ENCODE results near the gene SEMA6B.

SEMA6B gene

DNA sequence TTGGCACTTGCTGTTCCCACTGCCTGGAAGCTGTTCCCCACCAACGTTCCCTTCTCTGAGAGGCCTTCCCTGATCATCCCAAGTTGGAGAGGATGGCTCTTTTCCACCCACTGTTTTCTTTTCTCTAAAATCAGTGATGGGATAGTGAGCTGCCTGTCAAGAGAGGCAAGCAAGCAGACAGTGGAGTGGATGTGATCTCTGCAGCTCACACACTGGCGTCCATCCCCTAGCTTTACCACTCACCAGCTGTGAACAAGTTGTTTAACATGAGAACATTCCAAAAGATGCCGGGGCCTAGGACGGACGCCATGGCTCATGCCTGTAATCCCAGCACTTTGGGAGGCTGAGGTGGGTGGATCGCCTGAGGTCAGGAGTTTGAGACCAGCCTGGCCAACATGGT lies 28.0 kb upstream of the SEMA6B start:
- DNase-seq (ENCODE audit: low read depth in 2 of 2) = no peak

DNA sequence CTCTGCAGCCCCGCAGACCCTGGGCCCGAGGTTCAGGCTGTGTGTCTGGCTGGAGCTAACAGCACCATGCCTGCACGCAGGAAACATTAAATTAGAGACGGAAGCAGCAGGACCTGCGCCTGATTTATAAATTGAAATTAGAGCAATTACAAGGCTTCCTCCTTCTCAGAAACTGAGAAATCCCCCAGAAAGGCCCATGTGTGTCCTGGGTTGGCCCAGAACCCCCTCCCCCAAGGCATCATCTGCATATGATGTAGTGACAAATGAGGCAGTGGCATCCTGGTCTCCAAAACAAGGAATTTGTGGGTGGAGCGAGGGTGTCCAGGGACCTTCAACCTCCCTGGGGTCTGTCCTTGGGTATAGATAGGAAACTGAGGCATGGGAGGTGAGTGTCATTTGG lies 27.2 kb upstream of the SEMA6B start:
- DNase-seq (ENCODE audit: low read depth in 2 of 2) = no peak

DNA sequence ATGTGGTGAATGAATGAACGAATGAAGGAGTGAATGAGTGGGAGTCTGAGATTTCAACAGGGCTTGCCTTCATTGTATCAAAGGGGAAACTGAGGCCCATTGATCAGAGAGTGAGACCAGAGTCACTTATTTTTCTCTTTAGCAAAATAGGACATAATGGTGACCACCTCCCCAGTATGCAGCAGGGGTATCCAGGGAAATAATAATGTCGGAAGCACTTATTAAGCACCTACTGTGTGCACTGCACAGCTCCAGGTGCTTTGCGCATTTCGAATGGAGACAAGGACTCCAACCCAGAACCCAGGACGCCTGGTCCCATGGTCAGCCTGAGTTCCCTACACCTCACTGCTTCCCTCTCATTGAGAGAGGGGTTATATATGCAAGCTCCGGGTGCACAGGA lies 26.8 kb upstream of the SEMA6B start:
- DNase-seq (ENCODE audit: low read depth in 2 of 2) = no peak

DNA sequence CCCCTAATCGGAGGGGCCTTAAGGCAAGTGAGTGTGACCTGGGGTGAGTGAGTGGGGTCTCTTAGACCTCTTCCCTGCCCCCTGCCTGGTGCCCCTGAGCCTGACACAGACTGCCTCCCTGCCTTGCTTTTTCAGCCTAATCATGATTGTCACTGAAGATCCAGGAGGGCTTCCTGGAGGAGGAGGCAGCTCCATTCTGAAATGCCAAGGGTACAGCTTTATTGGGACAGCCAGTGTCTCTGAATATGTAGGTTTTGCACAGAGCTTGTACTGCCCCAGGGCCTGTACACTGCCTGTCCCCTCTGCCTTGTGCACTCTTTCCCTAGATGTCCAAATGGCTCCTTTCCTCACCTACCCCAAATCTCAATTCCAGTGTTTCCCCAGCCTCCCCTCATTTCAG lies 26.1 kb upstream of the SEMA6B start:
- no peak for DNase-seq (ENCODE audit: low read depth in 2 of 2)

DNA sequence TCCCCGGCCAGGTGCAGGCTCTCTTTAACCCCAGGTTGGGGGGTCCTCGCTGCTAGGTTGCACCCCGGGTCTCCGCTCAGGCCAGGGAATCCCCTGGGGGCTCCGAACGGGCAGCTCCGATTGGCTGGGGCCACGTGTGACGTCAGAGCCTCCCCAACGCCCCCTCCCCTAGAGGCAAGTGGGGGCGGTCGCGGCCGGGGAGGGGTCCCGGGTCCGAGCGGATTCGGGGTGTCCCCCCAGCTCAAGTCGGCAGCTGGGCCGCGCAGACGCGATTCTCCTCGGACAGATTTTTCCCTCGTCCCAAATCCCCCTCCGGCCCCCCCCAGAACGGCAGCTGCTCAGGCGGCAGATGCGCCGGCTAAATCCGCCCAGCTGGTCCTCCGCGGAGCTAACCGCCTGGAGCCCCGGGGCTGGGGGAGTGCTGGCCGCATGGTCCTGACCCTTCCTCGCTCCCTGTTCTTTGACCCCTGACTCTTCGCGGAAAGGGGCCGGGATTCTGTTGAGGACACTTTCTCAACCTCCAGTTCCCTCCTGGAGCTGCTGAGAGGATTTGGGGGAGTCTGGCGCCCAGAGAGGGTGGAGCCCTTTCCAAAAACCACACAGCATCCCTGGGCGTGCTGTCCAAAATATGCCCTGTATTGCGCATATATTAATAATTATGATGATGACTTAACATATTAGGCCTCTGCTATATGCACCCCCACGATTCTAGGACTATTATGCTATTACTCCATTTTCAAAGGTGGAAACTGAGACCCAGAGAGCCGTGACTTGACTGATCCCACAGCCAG lies 25.4 kb upstream of the SEMA6B start:
- DNase-seq (ENCODE audit: low read depth in 2 of 2) = no peak

DNA sequence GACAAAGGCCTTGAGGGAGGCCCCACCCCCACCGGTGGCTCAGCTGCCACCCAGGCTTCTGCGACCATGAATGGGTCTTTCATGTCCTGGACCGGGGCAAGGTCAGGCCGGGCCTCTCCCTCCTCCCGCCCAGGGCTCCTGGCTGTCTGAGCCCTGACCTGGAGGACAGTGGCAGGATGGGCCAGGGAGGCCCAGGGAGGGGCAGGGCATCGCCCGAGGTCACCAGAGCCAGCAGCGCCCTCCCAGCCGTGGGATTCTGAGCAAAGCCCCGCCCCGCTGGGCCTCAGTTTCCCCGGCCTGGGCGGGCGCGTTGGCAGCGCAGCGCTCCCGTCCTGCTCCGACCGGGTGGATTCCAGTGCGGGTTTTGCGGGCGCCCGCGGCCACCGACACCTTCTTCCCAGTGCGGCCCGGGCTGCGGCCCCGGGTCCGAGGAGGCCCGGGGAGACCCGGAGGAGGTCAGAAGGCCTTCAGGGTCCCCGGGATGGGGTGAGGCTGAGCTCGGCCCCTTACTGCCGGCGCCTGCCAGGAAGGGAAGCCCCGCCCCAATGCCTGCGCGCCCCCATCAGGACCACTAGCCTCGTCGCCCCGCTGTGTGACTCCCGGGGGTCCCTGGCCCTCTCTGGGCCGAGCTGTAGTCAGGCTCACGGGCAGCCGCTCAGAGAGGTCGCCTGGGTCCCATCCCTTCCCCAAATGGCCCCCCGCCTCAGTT lies 24.6 kb upstream of the SEMA6B start:
- DNase-seq (ENCODE audit: low read depth in 2 of 2) = no peak

DNA sequence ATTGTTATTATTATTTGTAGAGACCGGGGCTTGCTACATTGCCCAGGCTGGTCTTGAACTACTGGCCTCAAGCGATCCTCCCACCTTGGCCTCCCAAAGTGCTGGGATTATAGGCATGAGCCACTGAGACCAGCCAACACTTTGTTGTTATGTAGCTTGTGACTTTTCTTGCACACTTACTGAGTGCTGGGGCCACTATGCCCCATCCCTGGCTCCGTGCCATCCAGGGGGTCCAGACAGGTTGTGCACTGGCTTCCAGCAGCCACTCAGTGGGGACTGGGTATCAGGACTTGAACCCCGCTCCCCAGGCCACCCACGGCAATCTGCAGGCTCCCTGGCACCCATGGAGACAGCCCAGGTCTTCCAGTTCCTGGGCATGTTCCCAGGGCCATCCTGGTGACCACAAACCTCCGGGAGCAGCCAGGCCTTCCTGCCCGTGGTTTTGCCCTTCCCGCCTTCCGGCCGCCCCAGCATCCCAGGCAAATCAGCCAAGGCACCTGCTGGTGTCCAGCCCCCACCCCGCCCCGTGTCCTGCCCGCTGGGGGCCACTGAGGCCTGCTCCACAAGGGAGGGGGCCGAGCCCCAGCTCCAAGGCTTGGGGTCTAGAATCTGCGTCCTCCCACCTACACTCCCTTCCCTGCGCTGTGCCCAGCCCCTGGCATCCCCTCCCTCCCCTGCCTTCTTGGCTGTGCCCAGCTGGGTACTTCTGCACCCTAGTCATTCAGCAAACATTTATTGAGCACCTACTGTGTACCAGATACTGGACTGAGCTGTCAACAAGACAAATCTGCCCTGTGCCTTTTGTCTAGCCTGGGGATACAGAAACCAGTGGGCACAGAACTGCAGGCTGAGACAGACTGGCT lies 23.7 kb upstream of the SEMA6B start:
- DNase-seq (ENCODE audit: low read depth in 2 of 2) = no peak

DNA sequence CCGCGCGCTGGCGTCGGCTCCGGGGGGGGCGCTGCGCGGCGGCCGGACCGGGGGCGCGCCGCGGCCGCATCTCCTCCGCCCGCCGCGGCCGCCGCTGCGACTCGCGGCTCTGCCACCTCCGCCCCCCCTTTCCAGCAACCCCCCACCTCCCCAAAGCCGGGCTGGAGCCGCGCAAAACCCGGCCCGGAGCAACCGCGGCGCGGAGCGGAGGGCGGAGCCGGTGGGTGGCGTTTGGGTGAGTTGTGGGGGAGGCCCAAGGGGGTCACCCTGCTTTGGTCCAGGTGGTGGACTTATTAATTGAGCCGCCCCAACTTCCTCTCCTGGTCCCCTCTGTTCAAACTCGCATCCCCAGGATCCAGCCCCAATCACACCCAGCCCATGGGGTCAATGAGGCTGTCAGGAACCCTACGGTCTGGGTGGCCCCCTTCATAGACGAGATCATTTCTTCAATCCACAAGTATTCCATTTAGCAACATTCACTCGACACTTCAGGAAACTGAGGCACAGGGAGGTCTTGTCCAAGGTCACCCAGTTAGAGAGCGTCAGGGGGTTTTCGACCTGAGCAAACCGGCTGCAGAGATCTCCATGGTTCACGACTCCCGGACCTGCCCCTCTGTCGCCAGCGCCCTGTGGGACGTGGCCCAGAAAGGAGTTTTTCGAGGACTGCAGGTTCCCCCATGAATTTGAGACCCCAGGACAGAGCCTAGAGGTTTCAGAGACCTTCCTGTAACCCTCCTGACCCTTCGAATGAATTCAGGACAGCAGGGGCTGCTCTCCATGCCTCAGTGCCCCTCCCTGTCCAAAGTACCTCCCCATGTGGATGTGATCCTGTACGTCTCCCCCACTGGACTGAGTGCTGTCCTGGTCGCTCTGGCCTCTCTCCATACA lies 22.4 kb upstream of the SEMA6B start:
- no peak for DNase-seq (ENCODE audit: low read depth in 2 of 2)

DNA sequence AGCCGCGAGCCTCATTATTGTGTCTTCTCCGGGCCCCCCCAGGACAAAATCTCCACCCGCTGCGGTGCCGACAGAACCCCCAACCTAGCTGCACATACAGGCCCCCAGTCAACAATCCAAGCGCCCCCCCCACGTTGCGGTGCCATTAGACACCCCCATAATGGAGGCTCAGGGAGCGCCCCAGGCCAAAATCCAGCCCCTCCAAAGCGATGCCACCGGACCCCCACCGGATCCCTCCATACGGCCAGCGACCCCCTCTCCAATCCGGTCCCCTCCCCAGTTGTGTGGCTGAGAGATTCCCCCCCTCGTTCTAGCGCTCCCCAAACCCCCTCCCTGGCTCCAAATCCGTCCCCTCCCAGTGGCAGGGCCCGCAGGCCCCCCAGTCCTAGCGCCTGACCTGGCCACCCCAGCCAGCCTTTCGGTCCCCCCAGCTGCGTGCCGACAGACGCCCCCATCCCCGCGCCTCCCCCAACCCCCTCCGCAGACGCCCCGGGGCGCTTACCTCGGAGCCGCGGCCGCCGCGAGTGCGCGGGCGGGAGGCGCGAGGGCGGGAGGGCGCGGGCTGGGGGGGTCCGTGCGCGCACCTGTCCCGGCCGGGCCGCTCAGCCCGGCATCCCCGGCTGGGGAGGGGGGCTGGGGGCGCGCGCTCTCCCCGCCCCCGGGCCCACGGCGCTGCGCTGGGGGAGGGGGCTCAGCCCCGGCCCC lies 21.6 kb upstream of the SEMA6B start:
- DNase-seq (ENCODE audit: low read depth in 2 of 2) = no peak

DNA sequence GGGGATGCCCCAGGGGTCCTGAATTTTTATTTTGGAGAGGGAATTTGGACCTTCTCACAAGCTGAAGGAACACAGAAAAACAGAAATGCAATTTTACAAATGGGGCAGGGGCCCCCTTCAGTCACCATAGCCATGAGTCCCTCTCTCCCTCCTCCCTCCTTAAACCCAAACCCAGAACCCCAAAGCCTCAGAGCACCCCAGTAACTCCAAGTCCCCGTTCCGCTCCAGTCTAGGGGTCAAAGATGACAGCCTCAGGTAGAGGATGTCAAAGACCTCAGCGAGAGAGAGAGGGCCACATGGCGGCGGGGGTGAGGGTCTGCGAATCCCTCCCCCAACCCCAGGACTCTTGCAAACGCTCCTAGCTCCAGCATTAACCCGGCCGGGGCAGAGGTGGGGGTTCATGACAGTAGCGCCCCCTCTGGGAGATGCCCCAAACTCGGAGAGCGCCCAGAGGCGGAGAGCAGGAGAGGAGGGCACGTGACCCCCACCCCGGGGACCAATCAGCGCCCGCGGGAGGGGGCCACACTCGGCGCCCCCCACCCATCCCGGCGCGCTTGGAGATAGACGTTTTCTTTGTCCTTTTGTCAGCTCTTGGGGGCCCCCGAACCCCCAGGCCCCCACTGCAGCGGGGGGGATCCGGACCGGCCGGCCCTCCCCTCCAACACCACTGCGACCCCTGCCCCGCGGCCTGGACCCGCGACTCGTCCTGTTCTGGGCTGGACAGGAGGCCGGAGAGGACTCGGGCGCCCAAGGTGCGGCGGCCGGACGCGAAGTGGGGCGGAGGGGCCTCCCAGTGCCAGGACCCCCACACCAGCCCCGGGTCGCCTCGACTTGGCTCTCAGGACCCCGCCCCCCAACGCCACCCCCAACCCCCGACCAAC lies 20.8 kb upstream of the SEMA6B start:
- DNase-seq (ENCODE audit: low read depth in 2 of 2) = no peak

DNA sequence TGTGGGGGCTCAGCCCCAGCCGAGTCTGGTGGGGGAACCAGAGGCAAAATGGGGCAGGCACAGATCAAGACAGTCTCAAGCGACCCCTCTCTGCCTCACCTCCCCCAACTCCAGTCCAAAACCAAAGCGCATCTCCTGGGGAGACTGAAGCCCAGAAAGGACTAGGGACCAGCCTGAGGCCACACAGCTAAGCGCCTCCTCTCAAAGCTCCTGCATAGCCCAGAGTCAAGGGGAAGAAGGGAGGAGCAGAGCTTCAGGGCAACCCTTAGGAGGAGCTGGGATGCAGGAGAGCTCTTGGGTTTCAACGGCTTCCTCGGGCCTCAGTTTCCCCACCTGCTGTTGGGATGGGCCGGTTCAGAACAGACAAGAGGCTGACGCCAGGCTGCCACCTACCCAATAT lies 19.9 kb upstream of the SEMA6B start:
- DNase-seq (ENCODE audit: low read depth in 2 of 2) = no peak

DNA sequence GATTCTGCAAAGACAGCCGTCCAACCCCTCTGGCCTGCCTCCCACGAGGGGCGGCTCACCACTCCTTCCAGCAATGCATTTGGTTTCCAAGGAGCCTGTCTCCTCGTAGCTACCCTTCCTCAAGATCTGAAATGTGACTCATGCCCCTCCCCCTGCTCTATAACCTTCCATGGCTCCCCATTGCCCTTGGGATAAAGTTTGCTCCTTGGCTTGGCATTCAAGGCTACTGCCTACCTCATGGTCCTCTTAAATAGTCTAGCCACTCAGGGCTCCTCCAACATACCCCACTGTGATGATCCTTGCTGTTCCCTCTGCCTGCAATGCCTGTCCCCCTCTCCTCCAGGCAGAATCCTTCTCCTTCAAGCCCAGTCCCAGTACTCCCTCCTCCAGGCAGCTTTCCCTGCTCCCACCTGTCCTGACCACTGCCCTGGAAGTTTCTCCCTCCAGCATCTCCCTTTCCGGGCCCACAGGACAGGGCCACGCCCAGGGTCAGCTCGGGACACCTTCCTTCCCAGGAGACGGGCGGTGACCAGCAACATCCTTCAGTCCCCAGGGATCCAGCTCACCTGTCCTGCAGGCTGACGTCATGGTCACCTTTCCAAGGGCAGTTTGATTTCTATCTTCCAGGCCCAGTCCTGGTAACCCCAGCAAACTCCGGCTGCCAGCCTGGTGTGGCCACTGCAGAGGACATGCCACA lies 19.2 kb upstream of the SEMA6B start:
- DNase-seq (ENCODE audit: low read depth in 2 of 2) = no peak

DNA sequence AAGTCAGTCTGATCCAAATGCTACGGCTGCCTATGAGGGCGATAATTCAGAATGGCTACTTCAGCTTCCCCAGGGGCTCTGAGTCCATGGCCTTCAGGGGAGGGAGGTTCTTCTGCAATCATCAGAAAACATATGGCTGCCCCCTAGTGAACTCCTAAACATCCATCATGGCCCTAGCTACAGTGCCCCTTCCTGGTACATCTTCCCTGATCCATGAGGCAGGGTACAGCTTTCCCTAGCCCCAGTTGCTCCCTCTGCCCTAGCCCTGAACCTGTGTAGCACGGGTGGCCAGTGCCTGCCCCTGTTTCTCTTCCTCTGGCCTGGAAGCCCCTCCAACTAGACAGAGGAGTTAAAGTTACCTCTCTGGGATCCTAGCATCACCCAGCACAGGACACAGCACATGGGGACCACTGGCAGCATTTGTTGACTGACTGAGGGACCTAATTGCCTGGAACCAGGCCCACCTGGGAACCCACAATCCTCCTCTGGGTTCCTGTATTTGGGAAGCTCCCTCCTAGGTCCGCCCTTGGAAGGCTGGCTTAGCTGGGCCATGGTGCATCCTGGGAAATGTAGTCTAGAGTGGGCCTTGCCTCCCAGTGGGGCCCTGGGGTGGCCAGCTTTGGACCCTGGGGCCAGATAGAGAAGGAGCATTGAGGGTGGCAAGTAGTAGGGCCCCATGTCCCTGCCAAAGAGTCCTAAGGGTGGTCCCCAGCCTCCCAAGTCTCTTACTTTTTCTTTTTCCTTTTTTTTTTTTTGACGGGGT lies 17.7 kb upstream of the SEMA6B start:
- DNase-seq (ENCODE audit: low read depth in 2 of 2) = no peak

DNA sequence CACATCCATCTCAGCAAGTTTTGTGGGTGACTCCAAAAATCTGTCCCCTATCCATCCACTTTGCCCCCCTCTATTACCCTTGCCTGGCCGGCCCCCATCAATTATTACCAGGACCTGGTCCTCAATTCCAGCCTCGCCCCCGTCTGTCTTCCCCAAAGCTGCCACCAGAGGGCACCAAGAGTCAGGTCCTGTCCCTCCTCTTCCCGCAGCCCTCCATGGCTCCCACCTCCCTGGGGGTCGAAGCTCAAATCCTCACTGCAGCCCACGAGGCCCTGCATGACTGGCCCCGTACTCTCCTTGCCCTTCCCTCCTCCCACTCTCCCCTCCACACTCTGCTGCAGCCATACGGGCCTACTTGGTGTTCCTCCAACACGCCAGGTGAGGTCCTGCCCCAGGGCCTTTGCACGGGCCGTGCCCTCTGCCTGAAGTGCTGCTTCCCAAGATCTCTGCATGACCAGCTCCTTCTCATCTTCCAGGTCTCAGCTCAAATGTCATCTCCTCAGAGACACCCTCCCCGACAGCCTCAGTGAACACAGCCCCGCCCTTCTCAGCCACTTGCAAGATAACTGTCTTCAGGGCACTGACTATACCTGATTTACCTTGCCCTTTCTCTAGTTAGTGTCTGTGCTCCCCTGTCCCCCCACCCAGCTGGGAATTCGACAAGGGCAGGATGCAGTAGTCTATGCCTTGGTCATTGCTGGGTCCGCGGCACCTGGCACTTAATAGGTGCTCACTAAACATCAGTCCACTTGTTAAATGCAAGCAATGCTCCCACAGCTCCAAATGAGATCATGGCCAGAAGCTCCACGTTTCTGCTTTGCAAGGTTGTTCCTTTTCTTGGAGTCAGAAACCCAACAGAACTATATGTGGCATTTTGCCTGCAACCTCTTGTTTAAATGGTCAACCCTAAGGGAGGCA lies 16.8 kb upstream of the SEMA6B start:
- peak; percentile 38 to 40 for DNase-seq (ENCODE audit: low read depth in 2 of 2)

DNA sequence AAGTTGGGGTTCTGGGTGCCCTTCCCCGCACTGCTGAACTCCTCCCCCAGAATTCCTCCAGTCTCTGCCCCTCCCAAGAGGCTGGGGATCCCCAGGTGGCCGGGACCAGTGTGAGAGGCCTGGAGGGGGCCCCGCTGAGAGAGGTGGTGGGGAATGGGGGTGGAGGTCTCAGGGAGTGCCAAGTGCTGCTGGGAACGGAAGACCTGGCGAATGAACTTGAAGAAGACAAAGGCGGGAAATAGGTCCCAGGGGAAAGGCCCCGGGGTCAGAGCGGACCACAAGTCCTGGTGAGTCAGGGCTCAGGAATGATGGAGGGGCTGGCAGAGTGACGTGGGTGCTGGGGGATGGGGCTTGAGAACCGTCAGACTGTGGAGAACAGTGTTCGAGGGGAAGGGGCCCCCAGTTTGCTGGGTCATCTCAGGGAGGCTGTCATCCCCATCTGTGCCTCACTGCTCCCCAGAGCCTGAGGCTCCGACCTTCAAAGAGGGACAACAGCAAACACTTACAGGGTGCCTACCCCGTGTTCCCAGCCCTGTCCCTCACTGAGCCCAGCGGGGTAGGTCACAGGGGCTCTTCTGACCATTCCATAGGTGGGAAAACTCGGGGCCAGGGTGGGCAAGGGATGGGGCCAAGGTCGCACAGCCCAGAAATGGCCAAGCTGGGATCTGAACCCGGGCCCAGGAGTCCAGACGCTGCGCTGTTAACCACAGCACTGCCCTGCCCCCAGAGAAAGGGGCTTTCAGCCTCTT lies 16.0 kb upstream of the SEMA6B start:
- DNase-seq (ENCODE audit: low read depth in 2 of 2) = no peak

DNA sequence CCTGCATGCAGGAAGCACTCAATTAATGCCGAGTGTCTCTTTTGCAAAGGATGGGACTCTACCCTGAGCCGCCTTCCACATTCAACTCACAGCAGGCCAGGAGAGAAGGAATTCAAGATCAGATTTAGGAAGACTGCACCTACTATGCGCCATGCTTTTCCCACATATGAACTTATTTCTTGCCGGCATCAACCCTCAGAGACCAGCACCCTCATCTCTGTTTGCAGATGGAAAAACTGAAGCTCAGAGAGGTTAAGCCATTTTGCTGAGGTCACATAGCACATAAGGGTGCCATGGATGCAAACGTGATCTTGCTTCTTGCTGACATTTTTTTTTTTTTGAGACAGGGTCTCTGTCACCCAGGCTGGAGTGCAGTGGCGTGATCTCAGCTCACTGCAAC lies 14.2 kb upstream of the SEMA6B start:
- DNase-seq (ENCODE audit: low read depth in 2 of 2) = no peak

Measured in activated CD8-positive, alpha-beta memory T cell treated with anti-CD3 and anti-CD28 coated beads for 4 hours (primary cell).